Measurements from ENCODE around the gene ARHGAP44.
"Not testable (repeated sequence)": the region's sequence is repeated elsewhere in the genome, so short reads cannot be mapped to it uniquely, and the experiment has no call there.

GRCh38 chr17:12879096-12879495, 89.8 kb downstream of the ARHGAP44 start:
- TF ChIP-seq CTCF (IDR thresholded peaks at IDR 0.05); POLR2AphosphoS5 (IDR thresholded peaks at IDR 0.05); POLR2A (IDR thresholded peaks at IDR 0.05; ENCODE audit: low read depth); EP300 (IDR thresholded peaks at IDR 0.05): not testable (repeated sequence)

All from esophagus muscularis mucosa (tissue), 4 donors.